Mucosa of descending colon (tissue), 3 donors: ENCODE measurements around the gene NIPSNAP3A. TPM values are rescaled to one million over a fixed set of nuclear protein-coding genes. Genes with fewer than 3 reads are reported as not detected.
"Not testable (repeated sequence)": the region's sequence is repeated elsewhere in the genome, so short reads cannot be mapped to it uniquely, and the experiment has no call there.

Experiments
- ATAC-seq: fragments of 200-7000 bp; cut with Tn5 transposase; one replicate; pipeline ENCODE4 v1.9.1; 2020; ENCODE audit warnings: mild to moderate bottlenecking, moderate library complexity
- DNase-seq, 3 donors: peaks; one replicate each; pipeline ENCODE4 v3.0.0-alpha.2; 2020
- H3K36me3 ChIP-seq: fragments of 200-600 bp; one replicate; pipeline ENCODE4 v1.8.0; 2021; ENCODE audit warnings: low read depth, mild to moderate bottlenecking
- H3K4me1 ChIP-seq: fragments of 200-600 bp; one replicate; pipeline ENCODE4 v1.8.0; 2021; ENCODE audit warnings: low read depth, mild to moderate bottlenecking
- H3K4me3 ChIP-seq: fragments of 200-600 bp; one replicate; pipeline ENCODE4 v1.8.0; 2021; ENCODE audit warnings: mild to moderate bottlenecking
- H3K9me3 ChIP-seq: fragments of 200-600 bp; one replicate; pipeline ENCODE4 v1.8.0; 2021; ENCODE audit warnings: mild to moderate bottlenecking
- intact Hi-C, 2 donors: fragments of 100-400 bp; cut with DNase I in 1 of 2; cut with micrococcal nuclease in 1 of 2; formaldehyde crosslinking; loops; one replicate each; pipeline versions ENCODE4 v1.11.0 to v1.11.1; 2022; cut with DNase I, micrococcal nuclease
- total RNA-seq, 3 donors: library from RNA; stranded (reverse); fragmentation: NEBNext Ultra II Directional in 2 of 3; extraction: Animal tissue kit (Norgen Biotek cat#: 25700) in 2 of 3; gene quantifications; one replicate each; pipeline versions ENCODE4 v1.2.1 to v1.2.4, GENCODE V29; 2021 to 2023
- TF ChIP-seq, protein P1 (sequence below): fragments of 200-600 bp; IDR thresholded peaks from one replicate; pipeline ENCODE4 v1.8.0; 2022; ENCODE audit warnings: antibody characterized with exemption, mild to moderate bottlenecking
- donor health status: DM: no; HTN: no; CAD: no; lungs with moderate emphysema.
- donor health status: DM: no; HTN: no; CAD: no.
- donor health status: DM: no; HTN: yes; CAD: no.

NIPSNAP3A gene
- total RNA-seq, 3 donors from 2014 or later, result 23.7 to 51.2 (median 34.6) TPM

GRCh38 chr9:104767507-104767906 lies 20.0 kb downstream of the NIPSNAP3A start:
- Histone ChIP-seq H3K36me3 (no peaks in the 10 kb centered on the region), H3K4me1 (peaks cover 8% of the 10 kb centered on the region), H3K9me3 (no peaks in the 10 kb centered on the region), H3K4me3 (no peak overlapping the region)
- intact Hi-C loops, result no loop called here
- ATAC-seq (no peak), DNase-seq (no peak)
- TF ChIP-seq, protein P1, sequence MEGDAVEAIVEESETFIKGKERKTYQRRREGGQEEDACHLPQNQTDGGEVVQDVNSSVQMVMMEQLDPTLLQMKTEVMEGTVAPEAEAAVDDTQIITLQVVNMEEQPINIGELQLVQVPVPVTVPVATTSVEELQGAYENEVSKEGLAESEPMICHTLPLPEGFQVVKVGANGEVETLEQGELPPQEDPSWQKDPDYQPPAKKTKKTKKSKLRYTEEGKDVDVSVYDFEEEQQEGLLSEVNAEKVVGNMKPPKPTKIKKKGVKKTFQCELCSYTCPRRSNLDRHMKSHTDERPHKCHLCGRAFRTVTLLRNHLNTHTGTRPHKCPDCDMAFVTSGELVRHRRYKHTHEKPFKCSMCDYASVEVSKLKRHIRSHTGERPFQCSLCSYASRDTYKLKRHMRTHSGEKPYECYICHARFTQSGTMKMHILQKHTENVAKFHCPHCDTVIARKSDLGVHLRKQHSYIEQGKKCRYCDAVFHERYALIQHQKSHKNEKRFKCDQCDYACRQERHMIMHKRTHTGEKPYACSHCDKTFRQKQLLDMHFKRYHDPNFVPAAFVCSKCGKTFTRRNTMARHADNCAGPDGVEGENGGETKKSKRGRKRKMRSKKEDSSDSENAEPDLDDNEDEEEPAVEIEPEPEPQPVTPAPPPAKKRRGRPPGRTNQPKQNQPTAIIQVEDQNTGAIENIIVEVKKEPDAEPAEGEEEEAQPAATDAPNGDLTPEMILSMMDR, result no peak

- H3K9me3 ChIP-seq, H3K4me3 ChIP-seq, intact Hi-C loops, ATAC-seq, H3K36me3 ChIP-seq, DNase-seq, H3K4me1 ChIP-seq: not testable (repeated sequence)
Measured at GRCh38 chr9:104769029-104769428, 21.5 kb downstream of the NIPSNAP3A start.

DNA sequence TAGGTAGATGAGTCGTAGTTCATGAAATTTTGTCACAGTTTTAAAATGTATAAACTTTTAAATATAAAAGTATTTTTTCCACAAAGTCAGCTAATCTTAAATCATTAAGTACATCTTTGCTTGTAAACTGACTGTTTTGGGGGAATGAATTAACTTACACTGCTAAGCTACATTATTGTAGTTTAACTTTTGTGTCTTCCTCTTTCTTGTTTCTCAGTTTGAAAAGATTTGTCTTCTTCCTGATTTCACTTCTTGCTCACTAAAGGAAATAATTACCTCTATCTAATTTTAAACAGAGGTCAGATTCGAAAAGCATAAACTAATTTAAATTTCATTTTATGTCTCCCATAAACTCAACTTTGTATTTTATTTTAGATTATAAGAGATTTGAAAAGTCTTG lies 22.2 kb downstream of the NIPSNAP3A start:
- no peaks in the 10 kb centered on the region for H3K36me3 ChIP-seq
- H3K9me3 ChIP-seq, result no peaks in the 10 kb centered on the region
- TF ChIP-seq, protein P1, result no peak
- H3K4me1 ChIP-seq, result peaks cover 8% of the 10 kb centered on the region
- DNase-seq (no peak), ATAC-seq (no peak)
- intact Hi-C loops, result no loop called here
- no peak overlapping the region for H3K4me3 ChIP-seq

DNA sequence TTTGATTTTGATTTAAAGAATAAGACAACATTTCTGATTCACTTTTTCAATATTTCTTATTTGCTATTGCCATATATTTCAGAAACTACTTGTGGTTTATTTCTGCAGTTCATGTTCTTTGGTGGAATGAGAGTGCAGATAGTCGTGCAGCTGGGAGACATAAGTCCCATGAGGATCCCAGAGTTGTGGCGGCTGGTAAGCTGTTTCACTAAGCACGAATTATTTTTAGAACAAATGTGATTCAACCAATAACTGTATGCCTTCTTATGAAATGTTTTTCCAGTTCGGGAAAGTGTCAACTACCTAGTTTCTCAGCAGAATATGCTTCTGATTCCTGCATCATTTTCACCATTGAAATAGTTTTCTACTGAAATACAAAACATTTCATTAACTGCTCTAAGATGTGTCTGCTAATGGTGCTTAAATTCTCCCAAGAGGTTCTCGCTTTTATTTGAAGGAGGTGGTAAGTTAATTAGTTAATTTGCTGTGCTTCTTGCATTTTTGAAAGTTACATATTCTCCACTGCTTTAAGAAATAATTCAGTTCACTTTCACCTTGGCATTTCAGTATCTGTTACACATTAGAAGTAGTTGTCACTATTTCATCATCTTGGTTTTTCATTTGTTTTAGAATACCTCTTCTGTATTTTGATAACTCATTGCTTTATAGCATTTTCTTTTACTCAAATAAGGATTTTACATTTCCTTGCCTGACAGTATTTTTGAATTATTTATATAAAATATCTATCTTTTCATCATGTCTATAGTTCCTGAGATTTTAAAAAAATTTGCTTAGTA lies 25.4 kb downstream of the NIPSNAP3A start:
- Histone ChIP-seq H3K4me1 (no peaks in the 10 kb centered on the region), H3K36me3 (no peaks in the 10 kb centered on the region), H3K4me3 (no peak overlapping the region), H3K9me3 (no peaks in the 10 kb centered on the region)
- no peak for DNase-seq
- ATAC-seq, result no peak
- TF ChIP-seq, protein P1, result no peak
- intact Hi-C loops, result no loop called here

GRCh38 chr9:104774132-104774531 lies 26.6 kb downstream of the NIPSNAP3A start:
- DNase-seq, result no peak
- no peaks in the 10 kb centered on the region for H3K4me1 ChIP-seq
- H3K9me3 ChIP-seq, result no peaks in the 10 kb centered on the region
- ATAC-seq, result no peak
- intact Hi-C loops, result no loop called here
- no peak overlapping the region for H3K4me3 ChIP-seq
- H3K36me3 ChIP-seq, result no peaks in the 10 kb centered on the region
- TF ChIP-seq, protein P1, result no peak

GRCh38 chr9:104774831-104775573 lies 27.5 kb downstream of the NIPSNAP3A start:
- peak; percentile 78 for ATAC-seq
- TF ChIP-seq, protein P1, result no peak
- no peak for DNase-seq

More at GRCh38 chr9:104774831-104775573, 27.5 kb downstream of the NIPSNAP3A start:
- intact Hi-C loops, result no loop called here
- no peaks in the 10 kb centered on the region for H3K9me3 ChIP-seq
- H3K4me3 ChIP-seq, result no peak overlapping the region
- H3K4me1 ChIP-seq, result no peaks in the 10 kb centered on the region
- H3K36me3 ChIP-seq, result no peaks in the 10 kb centered on the region
